ENCODE measurements around the gene ITGB1. TPM values are rescaled to one million over a fixed set of nuclear protein-coding genes. Genes with fewer than 3 reads are reported as not detected.

ITGB1 gene
- total and polyA plus RNA-seq, 9 of the 15 experiments (the other 6 are each of a cell fraction or from before 2014, with no cell fraction given) = 40.2 to 194 (median 155) TPM

DNA sequence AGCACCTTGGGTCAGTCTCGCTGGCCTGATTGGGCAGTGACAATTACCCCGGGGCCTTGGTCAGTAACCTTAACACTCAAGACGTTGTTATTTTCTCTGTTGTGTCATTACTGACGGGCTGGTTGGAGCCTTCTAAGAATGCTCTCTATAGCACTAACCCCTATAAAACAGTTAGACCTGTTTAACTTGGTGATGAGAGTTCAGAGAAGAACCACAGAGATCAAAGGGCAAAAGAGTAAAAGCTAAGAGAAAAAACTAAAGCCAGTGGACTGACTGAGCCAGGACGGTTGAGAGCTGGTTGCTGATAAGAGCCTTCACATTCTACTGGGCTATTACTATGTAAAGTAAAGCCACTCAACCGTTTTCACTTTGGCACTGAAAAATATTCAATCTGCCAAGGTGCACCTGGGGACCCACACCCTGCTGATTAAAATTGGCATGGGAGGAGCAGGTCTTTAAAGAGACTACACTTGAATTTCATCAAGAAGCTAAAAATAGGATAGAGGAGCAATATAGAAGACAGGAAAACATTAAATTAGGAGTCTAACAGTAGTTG, 13.6 kb upstream of the ITGB1 start (continued):
- TF ChIP-seq, protein P1, sequence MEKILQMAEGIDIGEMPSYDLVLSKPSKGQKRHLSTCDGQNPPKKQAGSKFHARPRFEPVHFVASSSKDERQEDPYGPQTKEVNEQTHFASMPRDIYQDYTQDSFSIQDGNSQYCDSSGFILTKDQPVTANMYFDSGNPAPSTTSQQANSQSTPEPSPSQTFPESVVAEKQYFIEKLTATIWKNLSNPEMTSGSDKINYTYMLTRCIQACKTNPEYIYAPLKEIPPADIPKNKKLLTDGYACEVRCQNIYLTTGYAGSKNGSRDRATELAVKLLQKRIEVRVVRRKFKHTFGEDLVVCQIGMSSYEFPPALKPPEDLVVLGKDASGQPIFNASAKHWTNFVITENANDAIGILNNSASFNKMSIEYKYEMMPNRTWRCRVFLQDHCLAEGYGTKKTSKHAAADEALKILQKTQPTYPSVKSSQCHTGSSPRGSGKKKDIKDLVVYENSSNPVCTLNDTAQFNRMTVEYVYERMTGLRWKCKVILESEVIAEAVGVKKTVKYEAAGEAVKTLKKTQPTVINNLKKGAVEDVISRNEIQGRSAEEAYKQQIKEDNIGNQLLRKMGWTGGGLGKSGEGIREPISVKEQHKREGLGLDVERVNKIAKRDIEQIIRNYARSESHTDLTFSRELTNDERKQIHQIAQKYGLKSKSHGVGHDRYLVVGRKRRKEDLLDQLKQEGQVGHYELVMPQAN (IDR thresholded peaks at IDR 0.05; ENCODE audit: borderline replicate concordance) = no peak
- TF ChIP-seq ZNF316 (IDR thresholded peaks at IDR 0.05) = no peak
- TF ChIP-seq CBFA2T2 (conservative IDR thresholded peaks at IDR 0.05) = peak; percentile 70
- TF ChIP-seq SIN3B (IDR thresholded peaks at IDR 0.05; ENCODE audit: low read depth) = no peak
- no peak for TF ChIP-seq MECOM (CRISPR knock-in tag; IDR thresholded peaks at IDR 0.05)
- no peak for TF ChIP-seq POLR2G (IDR thresholded peaks at IDR 0.05; ENCODE audit: low read depth, low read length)
- TF ChIP-seq, protein P2, sequence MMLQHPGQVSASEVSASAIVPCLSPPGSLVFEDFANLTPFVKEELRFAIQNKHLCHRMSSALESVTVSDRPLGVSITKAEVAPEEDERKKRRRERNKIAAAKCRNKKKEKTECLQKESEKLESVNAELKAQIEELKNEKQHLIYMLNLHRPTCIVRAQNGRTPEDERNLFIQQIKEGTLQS (IDR thresholded peaks at IDR 0.05) = 0 out of 2 replicates have a peak, but pooled peaks have one; percentile 7
- TF ChIP-seq, protein P2 (CRISPR knock-in tag; conservative IDR thresholded peaks at IDR 0.05) = no peak
- no peak for TF ChIP-seq FUS (optimal IDR thresholded peaks at IDR 0.05; ENCODE audit: low read depth, low read length)
- TF ChIP-seq MAZ (CRISPR knock-in tag; conservative IDR thresholded peaks at IDR 0.05 in 1 of 2, IDR thresholded peaks at IDR 0.05 in 1 of 2) = no peak
- TF ChIP-seq, protein P3, sequence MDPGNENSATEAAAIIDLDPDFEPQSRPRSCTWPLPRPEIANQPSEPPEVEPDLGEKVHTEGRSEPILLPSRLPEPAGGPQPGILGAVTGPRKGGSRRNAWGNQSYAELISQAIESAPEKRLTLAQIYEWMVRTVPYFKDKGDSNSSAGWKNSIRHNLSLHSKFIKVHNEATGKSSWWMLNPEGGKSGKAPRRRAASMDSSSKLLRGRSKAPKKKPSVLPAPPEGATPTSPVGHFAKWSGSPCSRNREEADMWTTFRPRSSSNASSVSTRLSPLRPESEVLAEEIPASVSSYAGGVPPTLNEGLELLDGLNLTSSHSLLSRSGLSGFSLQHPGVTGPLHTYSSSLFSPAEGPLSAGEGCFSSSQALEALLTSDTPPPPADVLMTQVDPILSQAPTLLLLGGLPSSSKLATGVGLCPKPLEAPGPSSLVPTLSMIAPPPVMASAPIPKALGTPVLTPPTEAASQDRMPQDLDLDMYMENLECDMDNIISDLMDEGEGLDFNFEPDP (CRISPR knock-in tag; IDR thresholded peaks at IDR 0.05) = no peak
- TF ChIP-seq SMARCC2 (IDR thresholded peaks at IDR 0.05; ENCODE audit: low read depth) = no peak
- TF ChIP-seq ZNF830 (CRISPR knock-in tag; IDR thresholded peaks at IDR 0.05) = no peak
- TF ChIP-seq POLR2AphosphoS5 (IDR thresholded peaks at IDR 0.05; ENCODE audit: control insufficient read depth, insufficient read depth, low read depth, low read length) = 0 out of 2 replicates have a peak, but pooled peaks have one; percentile 27
- TF ChIP-seq, protein P4, sequence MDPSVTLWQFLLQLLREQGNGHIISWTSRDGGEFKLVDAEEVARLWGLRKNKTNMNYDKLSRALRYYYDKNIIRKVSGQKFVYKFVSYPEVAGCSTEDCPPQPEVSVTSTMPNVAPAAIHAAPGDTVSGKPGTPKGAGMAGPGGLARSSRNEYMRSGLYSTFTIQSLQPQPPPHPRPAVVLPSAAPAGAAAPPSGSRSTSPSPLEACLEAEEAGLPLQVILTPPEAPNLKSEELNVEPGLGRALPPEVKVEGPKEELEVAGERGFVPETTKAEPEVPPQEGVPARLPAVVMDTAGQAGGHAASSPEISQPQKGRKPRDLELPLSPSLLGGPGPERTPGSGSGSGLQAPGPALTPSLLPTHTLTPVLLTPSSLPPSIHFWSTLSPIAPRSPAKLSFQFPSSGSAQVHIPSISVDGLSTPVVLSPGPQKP (CRISPR knock-in tag; IDR thresholded peaks at IDR 0.05) = no peak
- TF ChIP-seq KHSRP (IDR thresholded peaks at IDR 0.05) = no peak
